Activated T-helper 1 cell treated with Interleukin-2 at 50 U/mL for 16 hours (primary cell): ENCODE results near the gene MTCH1.
"Not testable (repeated sequence)": the region's sequence is repeated elsewhere in the genome, so short reads cannot be mapped to it uniquely, and the experiment has no call there.

Experiments
- DNase-seq: peaks from one replicate; pipeline ENCODE4 v3.0.0-alpha.2; 2020; ENCODE audit warnings: low read depth

Gene MTCH1

DNA sequence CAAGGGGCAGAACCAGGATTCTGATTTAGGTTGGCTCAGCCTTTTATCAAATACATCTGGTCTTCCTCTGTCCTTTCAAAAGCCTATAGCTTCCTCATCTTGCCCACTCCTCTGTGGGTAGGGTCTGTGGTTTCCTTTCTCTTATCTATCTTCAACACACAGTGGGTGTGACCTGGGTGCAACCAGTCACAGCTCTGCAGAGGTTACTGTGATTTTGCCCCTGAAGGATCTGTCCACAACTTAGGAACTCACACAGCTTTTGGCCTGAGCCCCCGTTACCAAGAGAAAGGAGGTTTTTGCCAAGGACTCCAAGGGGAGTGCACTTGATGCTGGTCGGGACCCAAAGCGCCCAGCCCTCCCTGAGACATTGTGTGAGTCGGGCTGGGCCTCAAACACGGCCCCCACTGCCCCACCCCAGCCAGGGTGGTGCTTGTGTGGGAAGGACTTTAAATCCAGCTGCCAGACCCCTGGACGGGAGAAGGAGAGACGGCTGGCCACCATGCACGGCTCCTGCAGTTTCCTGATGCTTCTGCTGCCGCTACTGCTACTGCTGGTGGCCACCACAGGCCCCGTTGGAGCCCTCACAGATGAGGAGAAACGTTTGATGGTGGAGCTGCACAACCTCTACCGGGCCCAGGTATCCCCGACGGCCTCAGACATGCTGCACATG is 31.6 kb downstream of the MTCH1 start, which contains the start of gene PI16:
TSS of gene PI16 (plus strand) at position 477 of the 670 bp plus-strand sequence. CDS start at position 500, 23 bp downstream.
- no peak for DNase-seq

DNA sequence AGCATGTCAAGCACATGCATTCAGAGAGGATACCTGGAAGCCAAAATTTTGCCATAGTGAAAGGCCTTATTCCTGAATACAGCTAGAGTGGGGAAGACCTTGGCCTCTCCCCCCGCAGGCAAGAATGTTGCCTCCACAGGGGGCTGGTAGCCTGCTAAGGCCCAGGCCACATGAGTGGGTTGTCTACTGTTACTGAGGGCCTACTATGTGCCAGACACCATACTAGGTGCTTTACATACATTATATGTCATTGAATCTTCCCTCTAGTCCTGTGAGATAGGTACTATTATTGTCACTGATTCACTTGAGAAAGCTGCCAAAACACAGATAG is 32.1 kb downstream of the MTCH1 start:
- no peak for DNase-seq

DNA sequence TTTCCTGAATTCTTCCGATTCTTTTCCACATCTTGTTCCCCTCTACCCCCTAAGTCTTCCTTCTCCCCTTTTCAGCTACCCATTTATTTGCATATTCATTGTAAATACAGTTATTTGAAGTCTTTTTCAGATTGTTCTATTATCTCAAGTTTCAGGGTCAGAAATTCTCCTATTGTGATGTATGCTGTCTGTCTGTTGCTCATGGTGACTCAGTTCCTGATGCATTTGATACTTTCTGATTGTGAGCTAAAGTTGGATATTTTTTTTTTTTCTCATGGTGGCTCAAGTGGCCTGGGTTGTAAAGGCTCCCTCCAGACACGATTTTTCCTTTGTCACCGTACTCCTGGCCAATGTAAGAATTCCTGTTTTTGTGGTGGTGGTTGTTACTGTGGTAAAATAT is 36.4 kb downstream of the MTCH1 start:
- DNase-seq, result no peak

DNA sequence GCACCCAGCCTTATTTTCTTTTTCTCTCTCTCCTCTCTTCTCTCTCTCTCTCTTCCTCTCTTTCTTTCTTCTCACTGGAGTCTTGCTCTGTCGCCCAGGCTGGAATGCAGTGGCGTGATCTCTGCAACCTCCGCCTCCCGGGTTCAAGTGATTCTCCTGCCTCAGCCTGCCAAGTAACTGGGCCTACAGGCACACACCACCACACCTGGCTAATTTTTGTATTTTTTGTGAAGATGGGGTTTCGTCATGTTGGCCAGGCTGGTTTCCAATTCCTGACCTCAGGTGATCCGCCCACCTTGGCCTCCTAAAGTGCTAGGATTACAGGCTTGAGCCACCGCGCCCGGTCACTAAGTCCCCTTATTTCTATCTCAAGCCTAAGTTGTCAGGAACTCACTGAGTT is 36.9 kb downstream of the MTCH1 start:
- DNase-seq, result not testable (repeated sequence)

DNA sequence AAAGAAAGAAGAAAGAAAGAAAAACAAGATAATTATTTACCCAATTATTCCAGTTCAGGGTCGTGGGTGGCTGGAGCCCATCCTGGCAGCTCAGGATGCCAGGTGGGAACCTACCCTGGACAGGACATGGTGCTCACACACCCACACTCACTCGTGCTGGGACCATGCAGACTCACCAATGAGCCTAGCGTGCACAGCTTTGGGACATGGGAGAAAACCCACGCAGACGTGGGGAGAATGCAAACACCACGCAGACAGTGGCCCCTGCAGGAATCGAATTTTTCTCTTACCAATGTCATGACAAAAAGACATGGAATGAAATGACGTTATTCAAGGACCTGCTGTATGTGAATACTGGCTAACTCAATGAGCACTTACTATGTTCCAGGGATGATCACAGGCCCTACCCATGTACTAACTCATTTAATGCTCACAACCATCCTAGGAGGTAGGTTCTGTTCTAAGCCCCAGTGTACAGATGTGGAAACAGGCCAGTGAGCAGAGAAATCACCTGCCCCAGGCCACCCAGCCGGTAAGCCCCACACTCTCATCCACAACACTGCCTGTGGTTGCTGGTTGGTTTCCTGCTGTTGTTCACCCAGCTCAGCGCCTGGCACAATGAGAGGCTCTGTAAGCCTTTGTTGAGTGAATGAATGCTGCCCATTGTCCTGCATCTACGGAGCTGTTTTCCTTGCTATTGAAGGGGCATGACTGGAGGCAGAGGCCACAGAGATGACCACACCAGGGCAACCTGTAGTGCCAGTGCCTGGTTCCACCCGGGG is 38.2 kb downstream of the MTCH1 start:
- DNase-seq, result no peak

DNA sequence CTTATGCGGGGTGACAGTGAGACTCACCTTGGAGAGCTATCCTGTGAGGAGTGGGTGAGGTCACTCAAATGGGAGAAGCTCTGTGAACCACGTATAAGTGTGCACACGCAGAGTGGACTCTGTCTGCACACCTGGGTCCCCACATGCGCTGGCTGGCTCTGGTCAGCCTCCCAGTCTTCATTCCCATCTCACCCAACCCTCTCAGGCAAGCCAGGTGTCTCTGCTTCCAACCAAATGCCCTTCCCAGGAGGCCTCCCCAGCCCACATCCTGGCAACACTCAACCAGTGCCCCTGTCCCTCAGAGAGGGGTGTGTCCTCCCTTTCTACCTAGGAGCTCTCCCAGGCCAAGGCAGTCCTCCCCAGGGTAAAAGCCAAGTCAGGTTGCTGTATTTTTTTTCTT is 39.5 kb downstream of the MTCH1 start:
- DNase-seq, result no peak

DNA sequence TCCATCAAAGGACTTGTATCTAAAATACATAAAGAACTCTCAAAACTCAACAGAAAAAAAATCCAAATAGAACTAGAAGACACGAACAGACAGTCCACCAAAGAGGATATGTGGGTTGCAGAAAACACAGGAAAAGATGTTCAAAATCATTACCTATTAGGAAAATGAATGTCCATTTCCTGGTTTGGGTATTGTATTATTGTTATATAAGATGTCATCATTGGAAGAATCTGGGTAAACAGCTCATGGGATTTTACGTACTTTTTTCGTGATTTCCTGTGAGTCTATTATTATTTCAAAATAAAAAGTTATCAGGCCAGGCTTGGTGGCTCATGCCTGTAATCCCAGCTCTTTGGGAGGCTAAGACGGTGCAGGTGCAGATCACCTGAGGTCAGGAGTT is 40.7 kb downstream of the MTCH1 start:
- no peak for DNase-seq

DNA sequence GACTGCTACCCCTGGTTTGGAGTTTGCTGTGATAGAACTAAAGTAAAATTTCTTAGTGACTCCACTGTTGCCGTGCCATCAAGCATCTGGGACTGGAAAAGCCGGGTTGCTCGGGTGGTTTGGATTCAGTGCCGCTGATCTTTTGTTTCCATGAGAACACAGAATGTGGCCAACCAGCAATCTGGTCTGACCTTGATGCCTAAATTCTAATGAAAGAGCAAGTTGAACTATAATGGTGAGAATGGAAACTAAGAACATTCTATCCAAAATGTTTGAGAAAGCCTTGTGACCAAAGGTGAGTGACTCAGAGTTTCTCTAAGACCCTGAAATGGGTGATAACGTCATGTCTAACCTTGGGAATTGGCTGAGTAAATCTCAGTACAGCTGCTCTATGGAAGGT is 41.3 kb downstream of the MTCH1 start:
- no peak for DNase-seq

DNA sequence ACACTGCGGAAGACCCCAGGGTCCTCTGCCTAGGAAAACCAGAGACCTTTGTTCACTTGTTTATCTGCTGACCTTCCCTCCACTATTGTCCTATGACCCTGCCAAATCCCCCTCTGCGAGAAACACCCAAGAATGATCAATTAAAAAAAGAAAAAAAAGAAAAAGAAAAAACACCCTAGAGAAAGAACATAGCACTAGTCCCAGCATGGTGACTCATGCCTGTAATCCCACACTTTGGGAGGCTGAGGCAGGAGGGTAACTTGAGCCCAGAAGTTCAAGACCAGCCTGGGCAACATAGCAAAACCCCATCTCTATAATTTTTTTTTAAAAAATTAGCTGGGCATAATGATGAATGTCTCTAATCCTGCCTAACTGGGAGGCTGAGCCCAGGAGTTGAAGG is 43.7 kb downstream of the MTCH1 start:
- not testable (repeated sequence) for DNase-seq

DNA sequence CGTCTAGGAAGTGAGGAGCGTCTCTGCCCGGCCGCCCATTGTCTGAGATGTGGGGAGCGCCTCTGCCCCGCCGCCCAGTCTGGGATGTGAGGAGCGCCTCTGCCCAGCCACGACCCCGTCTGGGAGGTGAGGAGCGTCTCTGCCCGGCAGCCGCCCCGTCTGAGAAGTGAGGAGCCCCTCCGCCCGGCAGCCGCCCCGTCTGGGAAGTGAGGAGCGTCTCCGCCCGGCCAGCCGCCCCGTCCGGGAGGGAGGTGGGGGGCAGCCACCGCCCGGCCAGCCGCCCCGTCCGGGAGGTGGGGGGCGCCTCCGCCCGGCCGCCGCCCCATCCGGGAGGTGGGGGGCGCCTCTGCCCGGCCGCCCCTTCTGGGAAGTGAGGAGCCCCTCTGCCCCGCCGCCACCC is 44.4 kb downstream of the MTCH1 start:
- not testable (repeated sequence) for DNase-seq

DNA sequence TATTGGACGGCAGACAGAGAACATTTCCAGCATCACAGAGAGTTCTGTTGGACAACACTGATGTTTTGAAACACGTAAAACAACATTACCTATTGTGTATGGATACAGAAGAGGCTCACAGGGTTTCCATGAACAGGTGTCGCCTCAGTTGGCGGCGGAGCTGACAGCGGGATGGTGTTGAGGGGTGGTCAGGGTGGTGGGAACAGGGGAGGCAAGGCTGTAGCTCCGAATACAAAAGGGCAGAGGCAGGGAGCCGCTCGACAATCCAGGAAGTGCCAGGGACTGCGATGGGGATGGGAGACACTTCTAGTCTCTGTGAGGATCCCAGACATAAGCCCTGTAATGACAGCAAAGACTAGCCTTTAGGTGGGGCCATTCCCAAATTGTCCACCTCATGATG is 46.0 kb downstream of the MTCH1 start:
- no peak for DNase-seq

DNA sequence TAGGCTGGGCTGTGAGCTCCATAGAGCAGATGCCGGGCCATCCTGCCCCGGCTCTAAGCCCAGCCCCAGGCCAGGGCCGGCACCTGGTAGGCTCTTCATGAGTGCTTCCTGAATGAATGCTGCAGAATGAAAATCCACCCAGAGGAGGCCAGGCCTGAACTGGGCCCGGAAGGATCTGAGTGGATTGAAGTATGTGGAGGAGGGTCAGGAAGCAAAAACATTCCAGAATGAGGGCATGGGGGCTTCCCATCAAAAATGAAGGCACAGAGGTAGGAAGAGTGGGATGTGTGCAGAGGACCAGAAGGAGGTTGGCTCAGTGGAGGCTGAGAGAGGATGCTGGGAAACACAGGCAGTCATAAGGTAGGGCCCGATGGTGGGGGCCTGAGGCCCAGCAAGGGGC is 47.0 kb downstream of the MTCH1 start:
- DNase-seq, result not testable (repeated sequence)

DNA sequence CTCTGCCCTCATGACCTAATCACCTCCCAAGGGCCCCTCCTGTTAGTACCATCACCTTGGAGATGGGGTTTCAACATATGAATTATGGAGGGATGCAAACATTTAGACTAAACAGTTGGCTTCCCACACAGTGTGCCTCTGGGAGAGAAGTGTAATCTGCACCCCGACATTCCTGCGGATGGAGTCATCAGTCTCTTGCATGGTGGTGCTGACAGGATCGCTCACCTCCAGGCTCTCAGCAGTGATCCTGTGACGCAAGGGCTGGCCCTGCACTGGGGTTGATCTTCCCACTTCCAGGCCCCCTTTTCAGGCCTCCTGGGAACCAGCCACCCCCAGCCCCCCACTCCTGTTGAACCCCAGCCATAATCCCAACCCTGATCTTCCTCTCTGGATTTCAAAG is 47.5 kb downstream of the MTCH1 start:
- DNase-seq, result no peak

DNA sequence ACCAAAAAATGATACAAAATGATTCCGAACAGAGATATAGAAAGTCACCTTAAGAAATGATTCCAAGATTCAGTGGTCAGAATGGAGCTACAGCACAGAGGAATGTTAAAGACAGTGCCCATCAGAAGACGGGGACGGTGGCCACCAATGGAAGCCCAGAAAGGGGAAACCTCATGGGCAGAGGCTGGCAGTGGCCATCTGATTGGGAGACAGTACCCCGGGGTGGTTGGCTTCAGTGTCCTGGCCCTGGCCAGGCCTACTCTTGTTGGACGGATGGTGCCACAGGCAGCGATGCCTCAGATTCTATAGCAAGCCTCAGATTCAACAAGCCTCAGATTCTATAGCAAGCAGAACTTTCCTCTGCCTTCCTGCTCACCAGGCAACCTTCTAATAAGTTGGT is 48.1 kb downstream of the MTCH1 start:
- DNase-seq, result no peak

DNA sequence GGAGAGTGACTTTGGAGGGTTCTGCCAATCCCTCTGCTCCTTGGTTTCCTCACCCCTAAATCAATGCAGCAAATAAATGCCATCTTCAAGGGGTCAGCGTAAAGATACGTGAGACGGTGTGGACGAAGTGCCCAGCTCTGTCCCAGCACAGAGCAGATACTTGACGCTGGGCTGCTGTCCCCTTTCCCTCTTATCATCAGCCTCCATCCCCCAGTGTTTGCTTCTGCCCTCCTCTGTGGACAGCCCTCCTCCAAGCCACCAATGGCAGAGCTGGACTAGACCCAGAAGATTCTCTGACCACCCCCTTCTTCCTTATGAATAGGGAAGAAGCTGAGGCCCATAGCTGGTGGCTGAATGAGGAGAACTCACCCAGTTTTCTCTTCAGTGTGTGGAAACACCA is 49.2 kb downstream of the MTCH1 start:
- no peak for DNase-seq

DNA sequence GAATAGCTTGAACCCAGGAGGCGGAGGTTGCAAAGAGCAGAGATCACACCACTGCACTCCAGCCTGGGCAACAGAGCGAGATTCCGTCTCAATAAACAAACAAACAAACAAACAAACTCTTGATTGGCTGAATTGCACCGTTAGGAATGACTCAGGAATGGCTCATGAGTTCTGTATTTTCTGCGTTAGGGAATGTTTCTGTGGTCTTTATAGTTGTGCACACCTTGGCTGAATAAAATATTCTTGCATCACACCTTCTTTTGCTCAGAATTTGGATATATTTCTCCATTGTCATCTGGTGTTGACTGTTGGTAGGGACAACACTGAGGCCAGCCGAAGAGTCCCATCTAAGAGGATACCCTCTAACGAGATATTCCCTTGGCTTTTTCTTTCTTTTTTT is 51.1 kb downstream of the MTCH1 start:
- DNase-seq, result no peak

DNA sequence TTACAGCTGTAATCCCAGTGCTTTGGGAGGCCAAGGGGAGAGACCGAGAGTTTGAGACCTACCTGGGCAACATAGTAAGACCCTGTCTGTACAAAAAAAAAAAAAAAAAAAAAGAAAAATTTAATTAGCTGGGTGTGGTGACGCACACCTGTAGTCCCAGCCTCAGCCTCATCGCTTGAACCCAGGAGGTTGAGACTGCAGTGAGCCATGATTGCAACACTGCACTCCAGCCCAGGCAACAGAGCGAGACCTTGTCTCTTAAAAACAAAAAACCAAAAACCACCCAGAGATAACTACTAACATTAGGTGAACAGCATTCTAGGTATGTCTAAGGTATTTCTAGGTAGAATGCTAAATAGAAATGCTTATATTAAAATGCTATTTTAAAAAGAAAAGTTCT is 52.5 kb downstream of the MTCH1 start:
- DNase-seq, result no peak

DNA sequence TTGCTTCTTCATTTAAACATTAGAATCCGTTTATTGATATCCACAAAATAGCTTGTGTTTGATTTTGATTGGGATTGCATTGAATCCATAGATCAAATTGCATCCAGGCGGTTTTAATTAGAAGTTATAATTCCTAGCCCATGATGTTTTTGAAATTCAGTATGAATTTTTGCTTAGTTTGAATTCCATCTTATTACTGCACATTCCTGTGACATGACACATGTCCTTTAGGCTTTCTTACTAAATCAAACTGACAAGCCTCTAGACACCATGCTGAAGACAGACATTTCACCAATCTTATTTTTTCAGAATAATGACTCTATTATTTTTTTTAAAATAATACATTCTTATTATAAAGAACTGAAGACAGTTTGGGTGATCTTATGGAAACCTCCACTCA is 52.9 kb downstream of the MTCH1 start:
- DNase-seq, result no peak

DNA sequence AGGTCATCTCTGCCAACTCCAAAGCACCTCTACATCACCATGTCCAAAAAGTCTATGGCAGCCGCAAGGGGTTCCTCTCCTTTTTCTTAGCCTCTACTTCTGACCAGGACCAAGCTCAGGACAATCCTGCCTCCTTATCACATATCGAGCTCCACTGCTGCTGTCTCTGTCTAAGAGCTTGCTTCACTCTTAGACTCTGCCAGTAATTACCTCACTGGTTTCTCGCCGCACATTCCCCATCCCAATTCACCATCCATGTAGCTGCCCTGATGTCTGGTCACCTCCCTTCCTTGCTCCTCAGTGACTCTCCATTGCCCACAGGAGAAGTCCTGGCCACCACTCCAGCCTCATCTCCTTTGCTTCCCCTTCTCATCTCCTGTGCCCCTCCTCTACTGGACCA is 55.5 kb downstream of the MTCH1 start:
- DNase-seq, result no peak

DNA sequence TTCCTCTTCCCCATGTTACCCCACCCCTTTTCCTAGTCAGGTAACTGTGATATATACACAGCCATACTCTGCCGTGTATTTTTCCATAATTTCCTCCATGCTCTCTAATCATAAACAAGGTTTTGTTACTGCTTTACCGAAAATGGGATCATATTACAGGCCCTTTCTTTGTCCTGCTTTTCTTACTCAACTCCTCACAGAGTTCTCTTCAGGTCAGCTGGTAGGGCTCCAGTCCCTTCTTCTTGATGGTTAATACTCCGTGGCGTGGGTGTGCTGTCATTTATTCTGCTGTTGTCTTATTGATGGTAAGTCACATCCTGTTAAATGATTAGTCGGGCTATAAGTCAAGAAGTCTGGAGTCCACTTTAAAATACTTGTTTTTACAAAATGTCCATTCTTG is 56.4 kb downstream of the MTCH1 start:
- DNase-seq, result no peak

DNA sequence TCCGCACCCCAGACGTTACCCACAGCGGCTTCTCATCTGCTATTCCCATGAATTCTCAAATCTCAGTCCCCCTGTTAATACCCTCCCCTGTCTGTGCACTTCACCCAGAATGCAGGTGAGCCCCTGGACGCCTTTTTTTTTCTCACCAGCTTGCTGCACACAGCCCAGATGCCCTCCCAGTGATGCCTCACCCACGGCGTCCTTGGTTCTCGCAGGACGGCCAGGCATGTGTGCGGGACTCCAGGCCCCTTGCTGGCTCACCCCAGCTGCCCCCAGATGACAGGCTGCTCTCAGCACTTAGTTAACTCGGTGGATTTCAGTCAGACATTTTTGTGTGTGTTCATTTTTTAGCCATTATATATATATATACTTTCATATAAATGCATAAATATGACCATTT is 56.8 kb downstream of the MTCH1 start:
- no peak for DNase-seq

DNA sequence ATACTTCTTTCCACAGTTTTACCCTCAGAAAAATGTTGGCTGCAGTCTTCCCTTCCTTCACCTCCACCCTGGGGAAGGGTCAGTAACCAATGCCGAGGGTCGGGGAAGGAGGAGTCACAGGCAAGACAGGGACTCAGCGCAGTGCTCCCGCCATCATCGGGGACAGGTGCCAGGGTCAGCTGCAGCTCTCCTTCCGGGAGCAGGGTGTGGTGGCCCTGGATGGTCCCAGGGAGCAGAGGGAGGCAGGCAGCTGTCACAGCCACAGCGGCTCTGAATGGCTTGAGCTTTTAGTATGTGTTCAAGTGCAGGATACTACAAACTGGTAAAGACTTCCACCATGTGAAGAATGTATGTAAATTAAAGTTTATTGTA is 57.5 kb downstream of the MTCH1 start:
- no peak for DNase-seq

DNA sequence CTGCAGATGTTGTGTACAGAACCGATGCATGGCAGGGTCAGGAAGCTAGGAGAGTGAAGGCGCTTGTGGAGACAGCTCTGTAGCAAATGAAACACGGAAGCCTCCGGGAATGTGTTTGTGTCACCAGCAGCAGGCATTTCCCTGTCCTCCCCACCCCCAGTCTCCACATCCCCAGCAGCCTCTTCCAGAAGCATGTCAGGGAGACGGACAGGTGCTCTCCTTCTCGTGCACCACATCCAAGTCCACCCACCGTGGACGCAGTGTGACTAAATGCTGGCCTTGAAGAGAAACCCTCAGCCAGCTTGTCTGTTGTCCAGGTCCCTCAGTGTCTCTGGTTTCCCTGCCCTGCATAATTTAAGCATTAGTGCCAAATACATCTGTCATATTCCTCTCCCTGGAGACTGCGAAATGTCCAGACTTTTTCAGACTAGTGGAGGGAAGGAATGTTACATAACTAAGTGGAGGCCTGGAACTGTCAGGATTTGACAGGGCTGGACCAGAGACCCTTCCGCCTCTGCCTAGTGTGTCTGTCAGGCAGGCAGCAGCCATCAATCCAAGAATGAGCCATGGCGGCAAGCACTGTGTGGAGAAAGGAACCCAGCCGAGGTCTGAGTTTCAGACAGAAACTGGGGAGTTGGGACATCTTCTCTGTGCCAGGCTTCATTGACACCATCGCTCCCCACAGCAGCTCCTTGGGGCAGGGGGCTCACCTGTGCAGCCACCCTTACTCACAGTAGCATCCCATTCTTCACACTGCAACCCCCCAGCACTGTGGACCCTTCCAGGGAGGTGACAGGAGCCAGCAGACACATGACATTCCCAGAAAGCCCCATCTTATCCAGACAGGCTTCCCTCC is 58.1 kb downstream of the MTCH1 start:
- DNase-seq, result no peak
